Activated CD8-positive, alpha-beta memory T cell treated with anti-CD3 and anti-CD28 coated beads, Interleukin-2, amount 10 ng/mL, durations not matched to agents 7 days and 5 days (primary cell): ENCODE data around the gene PLCD4. TPM values are rescaled to one million over a fixed set of nuclear protein-coding genes. Genes with fewer than 3 reads are reported as not detected.

ENCODE experiments used
- ATAC-seq: fragments of 150-1000 bp; cut with Tn5 transposase; one replicate; pipeline ENCODE4 v1.10.0; 2021; ENCODE audit warnings: moderate library complexity
- CTCF ChIA-PET: fragments of 350-600 bp; sonication (Branson Sonifier 250); formaldehyde crosslinking; loops from one replicate; lab custom pipeline; 2021; ENCODE audit warnings: antibody characterized with exemption; lab: Charles Lee
- DNase-seq: peaks from one replicate; pipeline ENCODE4 v3.0.0-alpha.2; 2020
- H3K27ac Mint-ChIP-seq: one replicate; pipeline ENCODE4 v1.8.0; 2021; ENCODE audit warnings: mild to moderate bottlenecking, mixed read lengths
- H3K27me3 Mint-ChIP-seq: one replicate; pipeline ENCODE4 v1.8.0; 2021; ENCODE audit warnings: mixed read lengths
- H3K36me3 Mint-ChIP-seq: one replicate; pipeline ENCODE4 v1.8.0; 2021; ENCODE audit warnings: mild to moderate bottlenecking, mixed read lengths
- H3K4me1 Mint-ChIP-seq: one replicate; pipeline ENCODE4 v1.8.0; 2021; ENCODE audit warnings: mixed read lengths
- H3K4me3 Mint-ChIP-seq: one replicate; pipeline ENCODE4 v1.8.0; 2021; ENCODE audit warnings: mild to moderate bottlenecking, moderate library complexity, mixed read lengths
- H3K9me3 Mint-ChIP-seq: one replicate; pipeline ENCODE4 v1.8.0; 2022; ENCODE audit warnings: low read depth, mixed read lengths
- total RNA-seq, 2 experiments: library from RNA; stranded (reverse); gene quantifications; one replicate each; pipeline ENCODE4 v1.2.3, GENCODE V29; 2021

PLCD4 gene
- total RNA-seq, result under 1 TPM; 0.30 to 0.53 TPM

DNA sequence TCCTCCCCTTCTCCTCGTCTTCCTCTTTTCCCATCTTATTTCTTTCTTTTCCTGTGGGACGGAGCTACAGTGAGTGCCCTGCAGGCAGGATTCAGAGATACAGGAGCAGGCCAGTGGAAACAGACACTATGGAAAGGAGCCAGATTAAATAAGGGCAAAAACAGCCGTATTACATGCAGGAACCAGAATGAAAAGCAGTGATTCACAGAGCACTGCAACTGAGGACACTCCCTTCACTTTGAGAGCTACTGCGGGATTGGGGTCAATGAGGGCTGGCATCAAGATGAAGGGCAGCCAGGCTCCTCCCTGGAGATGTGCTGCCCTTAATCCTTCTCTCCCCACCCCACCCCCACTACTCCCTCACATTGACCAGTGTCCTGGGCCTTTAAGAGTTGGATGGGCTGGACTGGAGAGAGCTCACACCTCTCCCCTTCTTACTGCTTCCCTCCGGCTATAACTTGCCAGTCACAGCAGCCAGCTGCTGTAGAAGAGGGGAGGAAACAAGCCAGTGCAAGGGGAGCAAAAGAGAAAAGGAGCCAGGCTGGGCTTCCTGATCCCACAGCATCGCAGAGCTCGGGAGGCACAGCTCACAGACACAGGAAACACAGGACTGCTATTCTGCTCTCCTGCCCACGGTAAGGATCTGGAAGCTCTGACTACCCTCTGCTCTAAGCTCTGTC is at the start of gene PLCD4:
Gene PLCD4 (plus strand): TSS at position 464 of the 680 bp plus-strand sequence. CDS start 7,841 bp downstream, outside the sequence.
- Mint-ChIP-seq H3K27ac (no peak within 1 kb of the TSS), H3K36me3 (no peaks in the 10 kb centered on the region), H3K9me3 (no peaks in the 10 kb centered on the region), H3K4me1 (no peaks in the 10 kb centered on the region), H3K4me3 (no peak within 1 kb of the TSS), H3K27me3 (peaks cover 32% of the 10 kb centered on the region)
- CTCF ChIA-PET, result interaction anchor here (1.4 to 1.6 kb wide), 2 partner anchors 37 to 41 kb away, joined by 3 to 4 read pairs; no protein-coding TSS in a partner anchor
- DNase-seq (no peak), ATAC-seq (no peak)

DNA sequence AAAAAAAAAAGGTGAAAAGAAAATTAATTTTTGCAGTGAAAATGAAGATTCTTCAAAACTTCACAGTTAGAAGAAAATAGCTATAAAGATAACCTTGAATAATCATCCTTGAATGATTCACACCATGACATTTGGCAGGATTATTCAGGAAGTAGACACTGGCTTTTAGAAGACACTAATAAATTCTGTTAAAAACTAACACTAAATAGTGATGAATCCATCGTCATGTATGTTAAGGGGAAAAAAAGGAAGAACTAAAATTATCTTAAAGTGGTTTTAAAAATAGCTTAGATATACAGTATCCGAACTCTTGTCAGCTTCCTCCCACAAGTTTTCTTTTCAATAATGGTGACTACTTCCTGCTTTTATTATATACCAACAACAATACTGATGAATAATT is 49.8 kb upstream of the PLCD4 start:
- no peak overlapping the region for H3K4me3 Mint-ChIP-seq
- no peaks in the 10 kb centered on the region for H3K27me3 Mint-ChIP-seq
- ATAC-seq, result no peak
- no peak for DNase-seq
- H3K36me3 Mint-ChIP-seq, result peaks cover 53% of the 10 kb centered on the region
- CTCF ChIA-PET, result no interaction called here
- H3K27ac Mint-ChIP-seq, result no peak overlapping the region
- peaks cover 22% of the 10 kb centered on the region for H3K4me1 Mint-ChIP-seq
- H3K9me3 Mint-ChIP-seq, result no peaks in the 10 kb centered on the region

DNA sequence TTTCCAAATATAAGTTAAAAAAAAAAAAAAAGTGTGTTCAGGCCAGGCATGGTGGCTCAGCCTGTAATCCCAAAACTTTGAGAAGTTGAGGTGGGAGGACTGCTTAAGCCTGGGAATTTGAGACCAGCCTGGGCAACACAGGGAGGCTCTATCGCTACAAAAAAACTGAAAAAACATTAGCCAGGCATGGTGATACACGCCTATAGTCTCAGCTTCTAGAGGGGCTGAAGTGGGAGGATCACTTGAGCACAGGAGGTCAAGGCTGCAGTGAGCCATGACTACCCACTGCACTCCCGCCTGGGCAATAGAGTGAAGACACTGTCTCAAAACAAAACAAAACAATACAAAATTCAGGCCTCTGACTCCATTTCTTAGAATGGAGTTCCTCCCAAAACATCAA is 48.7 kb upstream of the PLCD4 start:
- CTCF ChIA-PET, result no interaction called here
- ATAC-seq (no peak), DNase-seq (no peak)
- H3K36me3 Mint-ChIP-seq, result peaks cover 51% of the 10 kb centered on the region
- no peaks in the 10 kb centered on the region for H3K27me3 Mint-ChIP-seq
- H3K27ac Mint-ChIP-seq, result no peak overlapping the region
- no peak overlapping the region for H3K4me3 Mint-ChIP-seq
- peaks cover 31% of the 10 kb centered on the region for H3K4me1 Mint-ChIP-seq
- no peaks in the 10 kb centered on the region for H3K9me3 Mint-ChIP-seq

DNA sequence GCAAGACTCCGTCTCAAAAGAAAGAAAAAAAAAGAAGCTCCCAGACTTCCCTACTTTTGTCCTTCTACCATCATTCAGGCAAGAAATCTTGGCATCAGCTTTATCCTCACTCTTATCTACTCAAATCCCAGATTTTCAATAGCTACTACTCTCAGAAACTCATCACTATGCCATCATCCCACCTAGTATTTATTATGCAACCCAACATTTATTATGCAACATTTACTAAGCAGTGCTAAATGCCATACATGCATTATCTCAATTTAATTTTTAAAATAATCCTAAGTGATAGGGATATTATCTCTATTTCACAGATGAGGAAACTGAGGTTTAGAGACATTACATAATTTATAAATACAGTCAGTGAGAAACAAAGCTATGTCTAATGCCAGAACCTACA is 43.6 kb upstream of the PLCD4 start:
- H3K36me3 Mint-ChIP-seq, result peaks cover 45% of the 10 kb centered on the region

DNA sequence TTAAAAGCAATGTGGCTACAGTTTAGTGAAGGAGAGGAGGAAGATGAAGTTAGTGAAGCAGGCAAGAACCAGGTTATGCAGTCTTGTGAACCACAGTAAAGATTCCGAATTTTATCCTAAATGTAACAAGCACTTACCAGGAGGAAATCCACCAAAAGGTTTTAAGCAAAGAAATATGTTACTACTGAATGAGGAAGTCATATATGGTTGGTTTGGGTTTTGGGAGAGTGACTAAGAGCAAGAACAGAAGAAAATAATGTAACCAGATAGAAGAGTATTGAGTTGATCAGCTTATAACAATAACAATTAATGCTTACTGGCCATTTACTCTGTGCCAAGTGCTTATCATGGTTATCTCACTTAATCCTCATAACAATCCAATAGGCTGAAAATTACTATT is 41.4 kb upstream of the PLCD4 start:
- Mint-ChIP-seq H3K27ac (peak overlapping the region; percentile 99), H3K27me3 (no peaks in the 10 kb centered on the region), H3K9me3 (no peaks in the 10 kb centered on the region), H3K4me1 (peaks cover 61% of the 10 kb centered on the region), H3K36me3 (peaks cover 48% of the 10 kb centered on the region), H3K4me3 (peak overlapping the region; percentile 89)
- DNase-seq, result no peak
- no peak for ATAC-seq
- CTCF ChIA-PET, result interaction anchor here (1.2 to 1.4 kb wide), 2 partner anchors 61 to 296 kb away, joined by 3 read pairs; partner anchors contain the start of genes AAMP and PNKD

More for the DNA sequence above, 43.6 kb upstream of the PLCD4 start:
- no peak overlapping the region for H3K27ac Mint-ChIP-seq
- no peaks in the 10 kb centered on the region for H3K9me3 Mint-ChIP-seq
- no peak overlapping the region for H3K4me3 Mint-ChIP-seq
- ATAC-seq (no peak), DNase-seq (no peak)
- CTCF ChIA-PET, result interaction anchor here (0.7 to 2.3 kb wide), 4 partner anchors 9 to 157 kb away, joined by 3 to 5 read pairs (median 4); no protein-coding TSS in a partner anchor
- peaks cover 49% of the 10 kb centered on the region for H3K4me1 Mint-ChIP-seq
- no peaks in the 10 kb centered on the region for H3K27me3 Mint-ChIP-seq

DNA sequence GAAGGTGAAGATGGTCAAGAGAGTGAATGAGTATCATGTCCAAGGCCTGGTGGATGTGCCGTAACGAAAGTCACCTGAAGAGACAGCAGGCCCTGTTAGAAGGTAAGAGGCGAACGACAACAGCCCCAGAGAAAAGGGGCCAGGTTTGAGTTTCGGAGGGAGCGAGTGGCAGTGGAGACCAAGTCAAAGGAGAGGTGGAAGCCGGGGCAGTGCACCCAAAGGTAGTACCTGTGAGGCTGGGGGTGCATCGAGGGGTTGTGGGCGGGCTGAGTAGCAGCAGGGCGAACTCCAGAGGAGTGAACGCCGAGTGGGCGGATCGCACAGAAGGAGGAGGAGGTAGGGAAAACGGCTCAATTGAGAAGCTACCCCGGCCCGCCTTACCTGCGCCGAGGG is 39.9 kb upstream of the PLCD4 start:
- H3K4me3 Mint-ChIP-seq, result peak overlapping the region; percentile 89
- ATAC-seq (peak; percentile 60), DNase-seq (no peak)
- H3K27ac Mint-ChIP-seq, result peak overlapping the region; percentile 99
- peaks cover 66% of the 10 kb centered on the region for H3K4me1 Mint-ChIP-seq
- no peaks in the 10 kb centered on the region for H3K9me3 Mint-ChIP-seq
- H3K36me3 Mint-ChIP-seq, result peaks cover 47% of the 10 kb centered on the region
- no peaks in the 10 kb centered on the region for H3K27me3 Mint-ChIP-seq
- CTCF ChIA-PET, result interaction anchor here (1.0 to 1.7 kb wide), 3 partner anchors 26 to 163 kb away, joined by 3 to 6 read pairs (median 3); no protein-coding TSS in a partner anchor

DNA sequence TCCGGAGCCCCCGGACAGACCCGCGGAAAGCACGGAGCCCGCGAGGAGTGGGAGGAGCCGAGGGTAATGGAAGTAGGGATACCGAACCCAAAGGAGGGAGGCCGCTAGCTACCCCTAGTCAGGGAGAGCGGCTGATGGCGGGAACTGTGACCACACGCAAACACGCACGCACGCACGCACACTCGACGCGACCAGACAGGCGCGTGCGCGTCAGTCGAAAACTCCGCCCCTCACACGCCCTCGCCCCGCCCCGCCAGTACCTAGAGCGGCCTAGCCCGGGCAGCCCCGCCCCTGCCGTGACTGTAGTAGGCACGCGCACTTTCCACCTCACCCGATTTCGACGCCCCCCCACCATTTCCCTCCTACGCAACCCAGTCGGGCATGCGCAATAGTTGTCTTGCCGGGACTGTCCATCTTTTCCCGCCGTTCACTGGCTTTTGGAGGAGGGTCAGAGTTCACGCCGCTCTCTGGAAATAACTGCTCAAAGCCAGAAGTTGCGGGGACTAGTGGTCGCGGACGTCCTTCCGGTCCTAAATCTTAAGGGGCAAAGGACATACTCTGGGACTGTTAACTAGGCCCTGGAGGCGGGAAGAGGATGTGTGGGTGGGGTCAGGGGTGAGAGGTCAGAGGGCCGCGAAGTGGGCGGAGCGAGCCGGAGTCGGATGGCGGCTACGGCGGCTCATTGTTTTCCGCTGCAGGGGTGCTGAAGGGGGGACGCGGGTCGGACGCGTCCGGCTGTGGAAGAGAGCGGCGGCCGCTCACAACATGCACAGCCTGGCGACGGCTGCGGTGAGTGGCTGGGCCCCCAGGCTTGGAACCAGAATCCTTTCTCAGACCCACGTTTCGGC is 39.3 kb upstream of the PLCD4 start, which contains the start of the genes CNOT9 and USP37:
Gene CNOT9 (plus strand): TSS at position 650 of the 848 bp plus-strand sequence. CDS start 116 bp downstream, at position 766.
Gene USP37 (minus strand): TSS at position 162 of the 848 bp plus-strand sequence. CDS start 9,698 bp downstream, outside the sequence.
- Mint-ChIP-seq H3K27ac (peak within 1 kb of the TSS; percentile 99), H3K27me3 (no peaks in the 10 kb centered on the region), H3K4me1 (peaks cover 66% of the 10 kb centered on the region), H3K9me3 (no peaks in the 10 kb centered on the region), H3K4me3 (peak within 1 kb of the TSS; percentile 89), H3K36me3 (peaks cover 48% of the 10 kb centered on the region)
- CTCF ChIA-PET, result interaction anchor here (1.0 to 1.7 kb wide), 3 partner anchors 25 to 163 kb away, joined by 3 to 6 read pairs (median 3); no protein-coding TSS in a partner anchor
- ATAC-seq (peak; percentile 86), DNase-seq (peak; percentile 100)

DNA sequence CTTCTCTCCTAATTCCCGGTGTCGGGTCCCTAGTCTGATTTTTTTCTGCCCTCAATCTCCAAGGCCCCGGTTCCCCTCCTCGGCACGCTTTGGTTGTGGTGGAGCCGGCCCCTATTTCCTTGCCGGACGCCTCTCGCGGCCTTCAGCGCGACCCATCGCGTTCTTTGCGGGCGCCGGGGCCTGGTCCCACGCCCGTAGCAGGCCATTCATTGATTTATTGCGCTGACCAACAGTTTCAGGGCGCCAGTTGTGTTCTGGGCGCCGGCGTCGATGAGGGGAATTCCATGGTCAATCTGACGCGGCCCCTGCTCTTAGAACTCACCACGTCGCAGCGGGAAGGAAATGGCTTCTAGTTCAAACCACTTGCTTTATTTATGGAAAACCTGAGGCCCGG is 38.7 kb upstream of the PLCD4 start:
- peak; percentile 3 for ATAC-seq
- DNase-seq, result peak; percentile 74
- CTCF ChIA-PET, result interaction anchor here (2.1 kb wide), 1 partner anchor 142 kb away, joined by 5 read pairs; the partner anchor contains the start of gene TTLL4
- H3K27me3 Mint-ChIP-seq, result no peaks in the 10 kb centered on the region
- H3K4me1 Mint-ChIP-seq, result peaks cover 61% of the 10 kb centered on the region
- no peaks in the 10 kb centered on the region for H3K9me3 Mint-ChIP-seq
- H3K4me3 Mint-ChIP-seq, result peak overlapping the region; percentile 89
- peaks cover 46% of the 10 kb centered on the region for H3K36me3 Mint-ChIP-seq
- peak overlapping the region; percentile 99 for H3K27ac Mint-ChIP-seq

DNA sequence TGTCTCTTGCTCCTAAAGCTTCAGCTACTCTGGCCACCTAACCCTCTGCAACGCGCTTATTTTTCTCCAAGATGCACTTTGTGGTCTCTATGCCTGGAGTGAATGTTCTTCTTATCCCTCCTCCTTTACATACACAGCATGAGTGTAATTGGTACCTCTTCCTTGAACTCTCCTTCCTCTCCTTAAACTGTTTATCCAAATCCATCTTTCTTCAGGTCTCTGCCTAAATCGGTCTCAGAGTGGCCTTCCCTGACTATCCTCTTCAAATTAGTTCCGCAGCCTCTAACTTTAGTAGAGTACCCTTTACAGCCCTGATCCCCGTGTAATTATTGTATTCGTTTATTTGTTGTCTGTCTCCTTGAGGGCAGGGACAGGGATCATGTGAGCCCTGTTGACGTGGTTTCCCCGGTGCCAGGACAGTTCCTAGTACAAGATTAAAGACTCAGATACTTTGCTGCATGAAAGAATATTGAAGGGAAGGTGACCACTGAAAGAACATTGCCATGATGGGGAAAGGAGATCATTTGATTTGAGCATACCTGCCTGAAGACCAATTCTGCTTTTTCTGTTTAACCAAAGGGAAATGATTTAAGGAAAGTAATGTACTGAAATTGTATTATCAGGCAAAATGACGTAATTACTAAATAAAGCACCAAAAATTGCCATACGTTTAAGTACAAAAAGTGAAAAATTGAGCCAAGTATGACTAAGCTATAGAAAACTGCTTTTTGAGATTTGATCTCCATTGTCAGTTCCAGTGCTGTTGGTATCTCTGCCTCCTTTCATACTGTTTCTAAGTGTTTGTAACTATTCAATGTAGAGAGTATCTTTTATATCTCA is 37.8 kb upstream of the PLCD4 start:
- Mint-ChIP-seq H3K36me3 (peaks cover 49% of the 10 kb centered on the region), H3K9me3 (no peaks in the 10 kb centered on the region), H3K27ac (peak overlapping the region; percentile 99), H3K27me3 (no peaks in the 10 kb centered on the region), H3K4me3 (peak overlapping the region; percentile 89), H3K4me1 (peaks cover 55% of the 10 kb centered on the region)
- no peak for ATAC-seq
- DNase-seq, result peak; percentile 47
- CTCF ChIA-PET, result interaction anchor here (0.9 to 2.1 kb wide), 6 partner anchors 13 to 169 kb away, joined by 3 to 9 read pairs (median 4); partner anchors contain the start of genes BCS1L, TTLL4 and ZNF142

DNA sequence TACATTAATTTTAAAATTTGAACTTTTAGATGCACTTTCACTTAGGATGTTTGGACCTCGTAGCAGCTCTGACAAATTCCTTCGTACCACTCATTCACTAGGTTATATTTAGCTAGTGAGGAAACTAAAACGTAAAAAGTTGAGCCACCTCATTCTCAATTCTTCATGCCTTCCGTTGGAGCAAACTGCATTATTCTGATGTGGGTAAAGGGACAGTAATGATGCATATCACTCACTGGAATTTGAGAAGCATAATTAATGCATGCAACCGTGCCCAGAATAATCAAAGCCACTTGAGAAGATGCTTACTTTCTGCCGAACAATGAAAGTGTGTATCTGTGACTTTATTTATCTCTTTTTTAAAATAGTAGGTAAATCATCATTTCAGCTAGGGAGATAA is 36.8 kb upstream of the PLCD4 start:
- peaks cover 49% of the 10 kb centered on the region for H3K4me1 Mint-ChIP-seq
- DNase-seq, result no peak
- CTCF ChIA-PET, result interaction anchor here (1.0 to 2.1 kb wide), 5 partner anchors 12 to 164 kb away, joined by 3 to 9 read pairs (median 4); partner anchors contain the start of genes BCS1L, TTLL4 and ZNF142
- no peaks in the 10 kb centered on the region for H3K9me3 Mint-ChIP-seq
- H3K27me3 Mint-ChIP-seq, result no peaks in the 10 kb centered on the region
- H3K36me3 Mint-ChIP-seq, result peaks cover 50% of the 10 kb centered on the region
- ATAC-seq, result no peak
- peak overlapping the region; percentile 99 for H3K27ac Mint-ChIP-seq
- H3K4me3 Mint-ChIP-seq, result peak overlapping the region; percentile 89

DNA sequence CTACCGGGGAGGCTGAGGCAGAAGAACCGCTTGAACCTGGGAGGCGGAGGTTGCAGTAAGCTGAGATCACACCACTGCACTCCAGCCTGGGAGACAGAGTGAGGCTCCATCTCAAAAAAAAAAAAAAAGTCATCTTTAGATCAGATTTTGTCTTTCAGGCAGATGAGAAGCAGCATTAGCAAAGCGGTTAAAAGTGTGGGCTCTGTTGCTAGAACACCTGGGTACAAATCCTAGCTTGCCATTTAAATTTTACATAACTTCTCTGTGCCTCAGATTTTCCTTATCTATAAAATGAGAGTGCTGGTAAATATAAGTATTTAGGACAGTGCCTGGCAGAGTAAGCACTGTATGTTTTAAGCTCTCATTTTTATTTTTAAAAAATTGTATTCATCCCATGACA is 30.8 kb upstream of the PLCD4 start:
- CTCF ChIA-PET, result no interaction called here
- H3K36me3 Mint-ChIP-seq, result peaks cover 41% of the 10 kb centered on the region
- no peaks in the 10 kb centered on the region for H3K27me3 Mint-ChIP-seq
- peak overlapping the region; percentile 11 for H3K27ac Mint-ChIP-seq
- H3K9me3 Mint-ChIP-seq, result no peaks in the 10 kb centered on the region
- no peak for DNase-seq
- peaks cover 41% of the 10 kb centered on the region for H3K4me1 Mint-ChIP-seq
- no peak for ATAC-seq
- H3K4me3 Mint-ChIP-seq, result no peak overlapping the region

DNA sequence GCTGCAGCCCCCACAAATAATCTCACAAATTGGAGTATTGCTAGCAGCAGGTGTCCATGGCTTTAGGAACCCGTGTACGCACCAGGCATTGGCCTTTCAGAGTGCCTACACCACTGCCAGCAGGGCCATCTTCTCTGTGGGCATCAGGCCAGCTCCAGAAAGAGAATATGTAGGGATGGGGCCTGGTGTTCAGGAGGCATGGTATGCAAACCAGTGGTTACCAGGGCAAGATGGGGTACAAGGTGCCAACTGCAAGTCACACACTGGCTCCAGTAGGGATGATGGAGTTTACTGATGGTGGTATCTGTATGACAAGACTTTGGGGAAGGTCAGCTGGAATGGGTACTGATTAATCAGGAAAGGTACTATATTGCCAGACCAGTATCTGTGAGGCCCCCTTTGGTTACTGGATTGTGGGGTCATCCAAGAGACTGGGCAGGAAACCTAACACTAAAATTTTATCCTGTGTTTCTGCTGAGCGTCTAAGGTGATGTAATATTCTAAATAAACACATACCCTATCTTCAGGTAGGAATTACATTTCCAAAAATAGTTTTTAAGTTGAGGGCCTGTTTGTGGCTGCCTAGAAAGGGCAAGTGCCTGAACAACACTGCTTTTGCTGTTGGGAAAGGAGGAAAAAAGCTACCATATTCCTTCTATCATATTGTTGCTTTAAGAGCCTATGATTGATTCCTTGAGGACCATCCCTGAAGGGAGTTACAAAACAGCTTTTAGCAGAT is 30.0 kb upstream of the PLCD4 start:
- no peak overlapping the region for H3K27ac Mint-ChIP-seq
- H3K27me3 Mint-ChIP-seq, result no peaks in the 10 kb centered on the region

More for the DNA sequence above, 30.0 kb upstream of the PLCD4 start:
- H3K4me3 Mint-ChIP-seq, result no peak overlapping the region
- H3K9me3 Mint-ChIP-seq, result no peaks in the 10 kb centered on the region
- H3K36me3 Mint-ChIP-seq, result peaks cover 42% of the 10 kb centered on the region
- CTCF ChIA-PET, result no interaction called here
- peaks cover 42% of the 10 kb centered on the region for H3K4me1 Mint-ChIP-seq
- ATAC-seq (no peak), DNase-seq (no peak)
